Measurements from ENCODE around the gene DNASE1L1.

GRCh38 chrX:154419189-154419588, 10.1 kb upstream of the DNASE1L1 start:
- no peak for TF ChIP-seq POLR2AphosphoS5 (IDR thresholded peaks at IDR 0.05; ENCODE audit: low read depth, low read length)
- TF ChIP-seq, protein P1, sequence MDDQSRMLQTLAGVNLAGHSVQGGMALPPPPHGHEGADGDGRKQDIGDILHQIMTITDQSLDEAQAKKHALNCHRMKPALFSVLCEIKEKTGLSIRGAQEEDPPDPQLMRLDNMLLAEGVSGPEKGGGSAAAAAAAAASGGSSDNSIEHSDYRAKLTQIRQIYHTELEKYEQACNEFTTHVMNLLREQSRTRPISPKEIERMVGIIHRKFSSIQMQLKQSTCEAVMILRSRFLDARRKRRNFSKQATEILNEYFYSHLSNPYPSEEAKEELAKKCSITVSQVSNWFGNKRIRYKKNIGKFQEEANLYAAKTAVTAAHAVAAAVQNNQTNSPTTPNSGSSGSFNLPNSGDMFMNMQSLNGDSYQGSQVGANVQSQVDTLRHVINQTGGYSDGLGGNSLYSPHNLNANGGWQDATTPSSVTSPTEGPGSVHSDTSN (IDR thresholded peaks at IDR 0.05): no peak
- TF ChIP-seq NRF1 (IDR thresholded peaks at IDR 0.05; ENCODE audit: low read depth, low read length): no peak
- TF ChIP-seq EP300 (IDR thresholded peaks at IDR 0.05; ENCODE audit: borderline replicate concordance in 1 of 2, low read depth in 1 of 2, low read length in 1 of 2): no peak
- no peak for TF ChIP-seq REST (IDR thresholded peaks at IDR 0.05; ENCODE audit: low read depth, low read length)
- TF ChIP-seq EZH2phosphoT487 (IDR thresholded peaks at IDR 0.05; ENCODE audit: borderline replicate concordance, low read depth): no peak
- TF ChIP-seq CTCF (IDR thresholded peaks at IDR 0.05): no peak
- no peak for TF ChIP-seq USF1 (IDR thresholded peaks at IDR 0.05; ENCODE audit: borderline replicate concordance, low read depth)
- no peak for TF ChIP-seq USF2 (IDR thresholded peaks at IDR 0.05; ENCODE audit: borderline replicate concordance, low read depth, low read length)
- TF ChIP-seq RFX5 (IDR thresholded peaks at IDR 0.05; ENCODE audit: low read length): no peak
- TF ChIP-seq SMC3 (IDR thresholded peaks at IDR 0.05; ENCODE audit: low read depth, low read length): no peak
- TF ChIP-seq TEAD4 (IDR thresholded peaks at IDR 0.05; ENCODE audit: borderline replicate concordance, insufficient read depth): no peak
- TF ChIP-seq, protein P2, sequence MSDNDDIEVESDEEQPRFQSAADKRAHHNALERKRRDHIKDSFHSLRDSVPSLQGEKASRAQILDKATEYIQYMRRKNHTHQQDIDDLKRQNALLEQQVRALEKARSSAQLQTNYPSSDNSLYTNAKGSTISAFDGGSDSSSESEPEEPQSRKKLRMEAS (IDR thresholded peaks at IDR 0.05; ENCODE audit: low read depth): no peak

All from SK-N-SH (cell line).